ENCODE data around the gene NFATC2. TPM values are rescaled to one million over a fixed set of nuclear protein-coding genes. Genes with fewer than 3 reads are reported as not detected.

The NFATC2 gene
- total RNA-seq, 1 experiment from 2014 or later = 0.06 TPM

DNA sequence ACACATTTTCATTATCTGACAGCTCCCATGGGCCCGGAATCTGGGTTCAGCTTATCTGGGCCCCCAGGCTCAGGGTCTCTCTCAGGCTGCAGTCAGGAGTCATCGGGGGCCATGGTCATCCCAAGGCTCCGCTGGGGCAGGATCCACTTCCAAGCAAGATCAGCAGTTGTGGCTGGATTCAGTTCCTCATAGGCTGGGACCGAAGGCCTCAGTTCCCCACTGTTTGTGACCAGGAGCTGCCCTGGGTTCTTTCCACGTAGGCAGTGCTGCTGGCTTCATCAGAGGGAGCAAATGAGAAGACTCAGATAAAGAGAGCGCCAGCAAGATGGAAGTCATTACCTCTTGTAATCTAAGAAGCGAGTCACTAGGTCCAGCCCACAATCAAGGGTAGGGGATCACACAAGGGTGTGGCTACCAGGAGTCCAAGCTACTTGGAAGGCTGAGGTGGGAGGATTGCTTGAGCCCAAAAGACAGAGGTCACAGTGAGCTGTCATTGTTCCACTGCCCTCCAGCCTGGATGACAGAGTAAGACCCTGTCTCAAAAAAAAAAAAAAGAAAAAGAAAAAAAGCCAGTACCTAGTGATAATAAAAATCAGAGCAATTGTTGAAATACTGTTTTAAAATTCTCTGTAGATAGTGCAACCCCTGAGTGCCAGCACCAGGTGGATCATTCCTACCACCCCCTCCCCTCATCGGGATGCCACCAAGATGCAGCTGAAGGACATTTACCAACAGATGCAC is 162.7 kb downstream of the NFATC2 start:
- no peak for DNase-seq (ENCODE audit: low read depth)

DNA sequence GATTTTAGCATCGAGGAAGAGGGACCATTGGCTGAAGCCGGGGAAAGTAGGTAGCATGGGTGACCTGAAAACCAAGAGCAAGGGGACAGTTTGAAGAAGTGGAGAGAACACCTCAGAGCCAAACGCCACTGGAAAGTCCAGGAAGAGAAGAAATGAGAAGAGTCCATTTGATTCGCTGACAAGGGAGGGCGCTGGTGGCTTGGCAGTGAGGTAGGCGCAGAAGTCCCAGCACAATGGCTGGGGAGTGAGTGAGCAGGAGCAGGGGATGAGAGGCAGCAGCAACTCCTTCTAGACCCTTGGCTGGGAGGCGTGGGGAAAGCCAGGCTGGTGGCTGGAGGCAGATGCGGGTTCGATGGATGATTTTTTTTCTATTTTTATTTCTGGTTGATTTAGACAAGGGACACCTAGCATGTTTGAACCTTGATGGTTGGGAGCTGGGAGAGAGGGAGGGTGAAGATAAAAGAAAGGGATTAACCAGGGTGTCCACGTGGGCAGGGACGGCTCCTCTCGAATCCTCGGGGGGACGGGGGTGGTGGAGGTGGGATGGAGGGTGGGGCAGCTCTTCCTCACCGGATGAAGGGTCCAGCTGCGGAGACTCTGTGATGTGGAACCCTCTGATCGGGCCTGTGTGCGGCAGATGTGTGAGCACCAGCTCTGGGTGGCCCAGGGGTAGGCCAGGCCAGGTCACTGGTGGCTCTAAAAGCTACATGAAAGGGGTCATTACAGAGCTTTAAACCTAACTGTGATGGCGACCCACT is 164.2 kb downstream of the NFATC2 start:
- no peak for DNase-seq (ENCODE audit: low read depth)

DNA sequence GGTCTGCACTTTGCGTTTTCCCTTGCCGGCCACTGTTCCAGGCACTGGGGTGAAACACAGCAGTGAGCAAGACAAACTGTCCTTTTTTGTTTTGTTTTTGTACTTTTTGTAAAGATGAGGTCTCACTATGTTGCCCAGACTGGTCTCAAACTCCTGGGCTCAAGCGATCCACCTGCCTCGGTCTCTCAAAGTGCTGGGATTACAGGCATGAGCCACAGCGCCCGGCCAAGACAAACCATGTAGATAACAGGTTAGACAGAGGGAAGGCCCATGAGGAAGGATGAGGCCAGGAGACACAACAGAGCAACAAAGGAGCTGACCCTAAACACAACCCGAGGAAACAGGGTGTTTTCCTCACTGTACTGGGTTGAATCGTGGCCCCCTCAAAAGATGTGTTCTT is 165.4 kb downstream of the NFATC2 start:
- DNase-seq (ENCODE audit: low read depth) = no peak

DNA sequence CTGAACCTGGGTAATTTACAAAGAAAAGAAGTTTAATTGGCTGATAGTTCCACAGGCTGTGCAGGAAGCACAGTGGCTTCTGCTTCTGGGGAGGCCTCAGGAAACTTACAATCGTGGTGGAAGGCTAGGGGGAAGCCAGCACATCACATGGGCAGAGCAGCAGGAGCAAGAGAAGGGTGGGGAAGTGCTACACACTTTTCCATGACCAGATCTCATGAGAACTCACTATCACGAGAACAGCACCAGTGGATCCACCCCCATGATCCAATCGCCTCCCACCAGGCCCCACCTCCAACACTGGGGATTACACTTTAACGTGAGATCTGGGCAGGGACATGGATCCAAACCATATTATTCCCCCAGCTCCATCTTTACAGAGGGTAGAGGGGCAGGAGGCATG is 166.4 kb downstream of the NFATC2 start:
- DNase-seq (ENCODE audit: low read depth) = no peak

DNA sequence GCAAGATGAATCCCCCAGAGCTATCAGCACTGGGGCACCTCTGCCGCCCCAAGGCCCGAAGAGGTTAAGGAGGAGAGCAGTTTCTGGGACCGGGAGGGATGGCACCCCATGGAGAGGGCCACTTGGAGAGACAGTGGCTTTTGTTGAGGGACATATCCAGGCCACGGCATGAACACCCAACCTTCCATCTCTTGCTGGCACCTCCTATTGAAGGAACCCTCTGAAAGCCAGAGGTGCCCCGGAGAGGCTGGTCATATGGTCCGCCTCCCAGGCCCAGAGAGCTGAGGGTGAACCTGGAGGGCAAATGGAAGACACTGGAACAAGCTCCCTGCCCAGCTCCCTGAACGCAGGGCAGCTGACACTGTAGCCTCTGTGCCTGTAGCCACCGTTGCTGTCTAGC is 167.0 kb downstream of the NFATC2 start:
- DNase-seq (ENCODE audit: low read depth) = no peak

DNA sequence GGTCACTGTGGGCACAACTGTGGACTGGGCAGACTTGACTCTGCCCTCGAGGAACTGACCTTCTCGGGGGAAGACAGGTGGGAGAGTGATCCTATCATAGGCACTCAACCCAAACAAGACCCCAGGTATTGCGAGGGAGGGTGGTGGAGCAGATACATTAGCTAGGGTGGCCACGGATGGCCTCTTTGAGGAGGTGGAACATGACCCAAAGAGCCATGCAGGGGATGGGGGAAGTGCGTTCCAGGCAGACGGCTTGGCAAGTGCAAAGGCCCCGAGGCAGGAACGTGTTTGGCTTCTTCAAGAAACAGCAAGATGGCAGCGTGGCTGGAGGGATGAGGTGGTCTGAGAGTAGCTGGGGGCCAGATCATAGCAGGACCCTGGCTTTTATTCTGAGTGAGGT is 167.6 kb downstream of the NFATC2 start:
- no peak for DNase-seq (ENCODE audit: low read depth)

DNA sequence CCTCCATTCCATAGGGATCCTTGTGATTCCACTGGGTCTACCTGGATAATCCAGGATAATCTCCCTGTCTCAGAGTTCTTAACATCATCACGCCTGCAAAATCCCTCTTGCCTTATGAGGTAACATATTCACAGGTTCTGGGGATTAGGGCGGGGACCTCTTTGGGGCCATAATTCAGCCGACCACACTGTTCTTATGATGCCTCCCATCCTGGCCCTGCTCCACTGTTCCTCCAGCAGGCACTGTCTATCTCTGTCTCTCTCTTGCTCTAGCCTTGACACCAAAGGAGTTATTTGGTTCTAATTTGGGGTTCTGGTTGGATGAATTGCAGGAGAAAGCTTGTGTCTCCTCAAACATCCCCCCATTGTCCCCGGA is 168.1 kb downstream of the NFATC2 start:
- DNase-seq (ENCODE audit: low read depth) = no peak

DNA sequence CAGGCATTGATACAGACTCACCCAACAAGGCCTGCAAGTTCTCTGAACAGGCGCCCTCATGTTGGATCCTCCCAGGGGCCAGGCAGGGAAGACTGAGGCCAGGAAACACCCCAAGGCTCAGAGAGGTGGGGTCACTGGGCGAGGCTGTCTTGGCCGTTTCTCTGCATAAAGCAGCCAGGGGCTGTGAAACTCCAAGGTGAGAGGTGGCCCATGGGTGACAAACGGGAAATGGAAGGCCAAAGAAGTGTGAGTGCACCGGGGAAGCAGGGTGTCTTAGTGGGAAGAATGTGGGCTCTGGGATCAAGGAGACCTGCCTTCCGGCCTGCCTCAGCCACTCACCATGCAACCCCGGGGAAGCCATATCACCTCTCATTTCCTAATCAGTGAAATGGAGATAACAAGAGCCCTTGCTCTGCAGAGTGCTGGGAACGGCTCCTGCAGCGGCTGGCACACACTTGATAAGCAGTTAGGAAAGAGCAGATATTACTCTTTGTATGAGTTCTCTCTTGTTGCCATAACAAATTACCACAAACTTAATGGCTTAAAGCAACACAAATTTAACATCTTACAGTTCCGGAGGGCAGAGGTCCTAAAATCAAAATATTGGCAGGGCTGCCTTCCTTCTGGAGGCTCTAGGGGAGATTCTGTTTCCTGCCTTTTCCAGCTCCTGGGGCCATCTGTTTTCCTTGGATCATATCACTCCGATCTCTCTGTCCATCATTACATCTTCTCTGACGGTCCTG is 168.6 kb downstream of the NFATC2 start:
- DNase-seq (ENCODE audit: low read depth) = no peak

DNA sequence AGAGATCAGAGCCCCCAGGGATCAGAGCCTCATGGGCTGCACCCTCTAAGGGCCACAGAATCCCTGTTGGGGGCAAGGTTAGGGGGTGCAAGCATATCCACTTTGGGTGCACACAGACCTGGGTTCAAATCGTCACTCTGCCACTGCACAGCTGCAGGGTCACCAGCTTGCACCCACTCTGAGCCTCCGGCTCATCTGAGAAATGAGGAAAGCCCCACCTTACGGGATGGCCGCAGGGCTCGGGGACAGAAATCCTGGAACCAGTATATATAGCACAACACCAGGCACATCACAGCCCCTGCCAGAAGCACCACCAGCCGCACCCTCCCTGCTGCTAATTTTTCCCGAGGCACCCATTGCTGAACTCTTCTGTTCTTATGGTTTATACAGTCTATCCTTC is 169.6 kb downstream of the NFATC2 start:
- DNase-seq (ENCODE audit: low read depth) = no peak

DNA sequence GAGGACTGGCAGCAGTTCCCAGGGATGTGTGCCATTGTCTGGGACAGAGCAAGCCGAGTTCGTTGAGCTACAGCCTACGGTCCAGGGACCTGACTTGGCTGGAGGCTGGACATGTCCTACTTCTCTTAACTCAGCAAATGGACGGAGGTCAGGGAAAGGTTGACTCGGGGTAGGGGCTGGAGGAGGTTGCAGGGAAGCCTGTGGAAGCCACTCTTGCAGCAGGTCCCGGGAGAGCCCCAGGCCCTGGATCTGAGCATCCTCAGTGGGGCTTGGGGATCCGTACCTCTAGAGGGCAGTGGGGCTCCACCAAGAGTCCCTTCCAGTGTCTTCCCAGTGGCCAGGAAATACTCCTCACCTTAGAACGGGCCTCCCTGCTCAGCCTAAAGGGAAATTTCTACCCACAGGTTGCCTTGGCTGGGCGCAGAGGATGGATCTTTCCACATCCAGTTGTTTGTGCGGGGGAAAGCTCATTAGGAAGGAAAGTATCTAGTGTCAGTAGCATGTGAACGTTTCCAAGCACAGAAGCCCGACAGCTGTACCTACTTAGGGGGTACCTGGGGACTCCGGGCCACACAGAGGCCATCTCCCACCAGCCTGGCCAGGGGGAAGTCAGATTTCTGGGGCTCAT is 170.2 kb downstream of the NFATC2 start:
- DNase-seq (ENCODE audit: low read depth) = peak; percentile 48

DNA sequence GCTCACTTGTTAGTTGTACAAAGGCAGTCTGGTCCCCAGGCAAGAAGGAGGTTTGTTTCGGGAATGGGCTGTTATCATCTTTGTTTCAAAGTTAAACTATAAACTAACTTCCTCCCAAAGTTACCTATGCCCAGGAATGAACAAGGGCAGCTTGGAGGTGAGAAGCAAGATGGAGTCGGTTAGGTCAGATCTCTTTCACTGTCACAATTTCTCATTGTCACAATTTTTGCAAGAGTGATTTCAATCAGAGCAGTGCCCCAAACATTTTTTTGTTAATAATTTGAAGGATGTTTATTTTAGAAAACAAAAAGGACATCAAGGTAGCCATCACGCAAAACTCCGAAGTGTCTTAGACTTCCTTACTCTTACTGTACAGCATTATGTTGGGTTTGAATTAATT is 170.8 kb downstream of the NFATC2 start:
- no peak for DNase-seq (ENCODE audit: low read depth)

DNA sequence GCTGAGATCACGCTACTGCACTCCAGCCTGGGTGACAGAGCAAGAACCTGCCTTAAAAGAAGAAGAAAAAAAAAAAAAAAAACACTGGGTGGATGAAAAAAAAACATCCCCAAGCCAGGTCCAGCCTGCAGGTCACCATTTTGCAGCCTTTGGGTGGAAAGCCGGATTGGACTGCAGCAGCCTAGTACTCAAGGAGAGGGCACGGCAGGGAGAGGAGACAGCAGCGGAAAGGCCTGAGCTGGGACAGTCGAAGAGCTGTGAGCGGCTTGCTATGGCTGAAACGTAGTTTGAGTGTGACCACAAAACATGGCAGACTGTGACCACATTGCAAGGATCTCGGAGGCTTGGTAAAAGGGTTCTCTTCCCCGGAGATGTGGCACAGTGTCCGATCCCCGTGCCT is 173.0 kb downstream of the NFATC2 start:
- DNase-seq (ENCODE audit: low read depth) = no peak

DNA sequence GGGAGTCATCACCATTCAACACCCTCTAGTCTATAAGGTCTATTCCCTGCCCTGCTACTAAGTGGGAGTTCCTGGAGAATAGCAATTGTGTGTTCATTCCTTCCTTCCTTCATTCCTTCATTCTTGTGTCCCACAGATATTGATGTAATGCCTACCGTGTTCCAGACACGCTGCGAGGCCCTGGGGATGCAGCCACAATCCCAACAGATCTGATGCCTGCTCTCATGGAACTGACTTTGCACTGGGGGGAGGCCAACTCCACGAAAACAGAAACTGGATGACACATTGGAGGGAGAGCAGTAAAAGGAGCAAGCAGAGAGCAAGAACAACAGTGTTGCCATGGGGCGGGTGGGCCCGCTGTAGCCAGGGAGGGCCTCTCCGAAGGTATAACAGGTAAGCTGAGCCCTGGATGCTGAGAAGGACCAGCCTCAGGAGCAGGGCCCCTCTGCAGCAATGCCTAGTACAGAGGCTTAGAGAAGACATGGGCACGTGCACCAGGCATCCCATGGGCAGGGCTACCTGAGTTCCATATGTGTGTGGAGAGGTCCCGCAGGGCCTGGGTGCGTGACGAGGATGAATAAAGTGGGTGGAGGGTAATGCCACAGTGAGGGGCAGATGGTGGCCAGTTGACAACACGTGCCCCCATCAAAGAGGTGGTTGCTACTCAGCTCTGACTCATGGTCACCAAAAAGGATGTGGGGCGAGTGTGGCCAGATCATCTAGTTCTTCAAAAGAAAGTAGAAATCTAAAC is 173.9 kb downstream of the NFATC2 start:
- DNase-seq (ENCODE audit: low read depth) = no peak

DNA sequence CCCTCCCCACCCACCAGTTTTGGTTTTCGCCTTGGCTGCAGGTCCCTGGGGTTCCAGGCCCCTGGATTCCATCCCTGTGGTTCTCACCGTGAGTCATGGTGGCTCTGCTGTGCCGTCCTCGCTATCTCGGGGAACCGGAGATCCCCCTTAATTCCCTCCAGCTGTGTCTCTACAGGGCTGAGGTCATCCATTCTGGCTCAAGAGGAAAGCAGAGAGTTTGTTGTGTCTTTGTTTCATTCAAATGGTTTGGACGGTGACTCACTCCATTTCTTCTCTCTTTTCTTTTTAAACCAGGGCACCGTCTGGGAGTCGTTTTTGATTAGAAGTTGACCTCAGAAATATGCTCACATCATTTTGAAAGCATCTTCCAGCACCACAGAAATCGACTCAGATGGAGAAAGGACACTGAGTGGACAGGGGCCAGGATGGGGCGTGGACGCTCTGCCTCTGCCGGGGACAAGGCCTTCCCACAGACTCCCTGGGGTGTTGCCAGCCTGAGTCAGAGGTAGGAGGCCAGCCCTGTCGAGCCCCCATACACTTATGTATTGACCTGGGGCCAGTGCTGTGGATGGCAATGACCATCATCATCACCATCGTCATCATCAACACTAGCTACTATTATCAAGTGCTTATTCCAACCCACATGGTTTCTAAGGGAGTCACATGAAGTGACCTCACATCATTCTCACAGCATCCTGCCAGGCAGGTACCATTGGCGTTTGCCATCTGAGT is 176.2 kb downstream of the NFATC2 start:
- DNase-seq (ENCODE audit: low read depth) = peak; percentile 100

DNA sequence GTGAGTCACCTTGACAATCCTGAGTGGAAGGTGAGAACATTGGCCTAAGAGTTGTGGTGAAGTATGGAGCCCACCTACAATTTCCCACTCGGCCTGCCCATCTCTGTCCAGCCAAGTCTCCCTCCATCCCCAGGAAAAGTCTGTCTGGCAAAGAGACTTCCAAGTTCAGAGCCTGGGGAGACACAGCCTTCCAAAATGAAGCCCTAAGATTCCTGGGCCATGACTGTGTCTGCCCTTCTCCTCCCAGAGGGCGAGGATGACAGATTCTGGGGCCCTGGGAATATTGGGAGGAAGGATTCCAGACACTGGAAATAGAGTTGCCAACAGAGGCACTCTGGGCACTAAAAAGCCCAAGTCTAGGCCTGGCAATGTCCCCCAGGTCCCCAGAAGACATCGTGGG is 176.8 kb downstream of the NFATC2 start:
- peak; percentile 93 for DNase-seq (ENCODE audit: low read depth)

DNA sequence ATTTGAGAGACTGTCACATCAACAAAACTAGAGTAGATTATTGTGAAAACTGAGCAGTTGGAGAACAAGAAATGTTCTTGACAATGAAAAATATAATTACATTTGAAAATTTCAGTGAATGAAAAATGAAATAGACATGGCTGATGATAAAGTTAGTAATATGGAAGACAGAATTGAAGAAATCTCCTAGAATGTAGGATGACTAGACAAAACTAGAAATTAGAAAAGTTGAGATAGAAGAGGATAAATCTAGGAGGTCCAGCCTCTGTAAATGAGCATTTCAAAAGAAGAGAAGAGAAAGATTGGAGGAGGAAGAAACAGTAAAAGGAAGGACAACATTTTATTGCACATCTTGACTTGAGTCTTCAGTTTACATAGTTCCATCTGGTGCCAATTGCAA is 178.7 kb downstream of the NFATC2 start:
- no peak for DNase-seq (ENCODE audit: low read depth)

DNA sequence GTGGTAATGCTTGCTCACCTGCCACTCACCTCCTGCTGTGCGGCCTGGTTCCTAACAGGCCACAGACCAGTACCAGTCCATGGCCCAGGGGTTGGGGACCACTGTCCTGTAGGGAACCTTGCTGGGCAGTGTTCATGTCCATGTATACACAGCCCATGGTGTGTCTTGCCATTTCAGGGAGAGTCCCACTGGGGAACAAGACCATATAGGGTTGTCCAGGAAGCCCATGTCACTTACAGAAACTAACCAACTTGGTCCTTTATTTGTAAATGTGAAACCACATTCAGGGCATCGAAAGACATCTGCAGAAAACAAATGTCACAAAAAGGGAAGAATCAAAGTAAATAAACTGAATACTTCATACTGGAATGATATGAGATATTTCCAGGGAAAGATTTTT is 179.1 kb downstream of the NFATC2 start:
- DNase-seq (ENCODE audit: low read depth) = no peak

DNA sequence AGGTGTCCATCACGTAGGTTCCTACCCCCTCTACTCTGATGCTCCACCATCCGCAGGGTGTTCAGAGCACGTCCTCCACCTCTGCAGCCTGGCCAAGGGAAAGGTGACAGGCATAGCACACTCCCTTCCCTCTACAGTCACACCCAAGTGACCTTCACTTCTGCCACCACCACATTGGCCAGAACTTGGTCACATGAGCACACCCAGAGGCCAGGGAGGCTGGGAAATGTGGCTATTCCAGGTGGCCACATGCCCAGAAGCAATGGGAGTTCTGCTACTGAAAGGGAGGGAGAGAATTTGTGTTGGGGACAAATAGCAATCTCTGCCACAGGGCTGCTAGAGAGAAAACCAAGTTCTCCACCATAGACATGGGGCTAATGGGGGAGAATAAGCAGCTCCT is 180.3 kb downstream of the NFATC2 start:
- no peak for DNase-seq (ENCODE audit: low read depth)

DNA sequence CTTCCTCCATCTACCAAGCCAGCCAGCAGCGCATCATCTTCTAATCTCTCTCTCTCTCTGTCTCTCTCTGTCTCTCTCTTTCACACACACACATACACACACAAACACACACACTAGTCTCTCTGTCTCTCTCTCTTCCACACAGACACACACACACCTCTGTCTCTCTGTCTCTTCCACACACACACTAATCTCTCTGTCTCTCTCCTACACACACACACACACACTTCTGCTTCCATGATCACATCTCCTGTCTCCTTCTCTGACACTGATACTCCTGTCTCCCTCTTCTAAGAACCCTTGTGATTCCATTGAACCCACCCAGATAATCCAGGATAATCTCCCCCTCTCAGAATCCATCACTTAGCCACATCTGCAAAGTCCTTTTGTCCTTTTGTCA is 181.3 kb downstream of the NFATC2 start:
- no peak for DNase-seq (ENCODE audit: low read depth)

DNA sequence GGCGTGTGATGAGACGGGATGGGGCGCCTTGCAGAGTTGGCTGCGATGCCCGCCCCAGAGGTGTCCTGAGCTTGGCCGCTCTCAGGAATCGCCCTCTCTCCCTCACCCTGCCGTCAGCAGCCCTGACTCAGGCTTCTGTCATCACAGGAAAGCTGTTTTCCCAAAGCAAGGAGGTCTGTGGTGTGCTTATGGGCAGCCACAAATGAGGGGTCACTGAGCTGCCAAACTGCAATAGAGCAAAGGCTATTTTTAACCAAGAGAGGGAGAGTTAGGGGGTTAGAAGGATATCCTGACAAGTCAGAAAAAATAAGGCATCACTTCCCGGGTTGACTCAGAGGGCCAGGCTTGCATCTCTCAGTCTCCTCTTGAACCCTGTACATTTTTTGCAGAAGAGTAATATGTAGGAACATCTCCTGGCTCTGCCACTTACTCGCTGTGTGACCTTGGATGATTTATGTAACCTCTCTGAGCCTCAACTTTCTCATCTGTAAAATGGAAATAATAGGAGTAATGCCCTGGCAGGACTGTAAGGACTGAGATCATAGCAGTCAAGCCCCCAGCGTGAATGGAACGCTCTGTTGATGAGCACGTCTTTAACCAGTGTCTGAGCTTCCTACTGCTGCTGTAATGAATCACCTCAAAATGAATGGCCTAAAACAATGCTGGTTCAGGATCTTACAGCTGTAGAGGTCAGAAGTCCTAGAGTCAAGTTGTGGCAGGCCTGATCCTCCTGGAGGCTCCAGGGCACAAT is 181.9 kb downstream of the NFATC2 start:
- DNase-seq (ENCODE audit: low read depth) = peak; percentile 99
